ENCODE measurements around the gene LRSAM1. TPM values are rescaled to one million over a fixed set of nuclear protein-coding genes. Genes with fewer than 3 reads are reported as not detected.

LRSAM1 gene
- total RNA-seq, 1 donor from 2014 or later = 6.7 TPM

DNA sequence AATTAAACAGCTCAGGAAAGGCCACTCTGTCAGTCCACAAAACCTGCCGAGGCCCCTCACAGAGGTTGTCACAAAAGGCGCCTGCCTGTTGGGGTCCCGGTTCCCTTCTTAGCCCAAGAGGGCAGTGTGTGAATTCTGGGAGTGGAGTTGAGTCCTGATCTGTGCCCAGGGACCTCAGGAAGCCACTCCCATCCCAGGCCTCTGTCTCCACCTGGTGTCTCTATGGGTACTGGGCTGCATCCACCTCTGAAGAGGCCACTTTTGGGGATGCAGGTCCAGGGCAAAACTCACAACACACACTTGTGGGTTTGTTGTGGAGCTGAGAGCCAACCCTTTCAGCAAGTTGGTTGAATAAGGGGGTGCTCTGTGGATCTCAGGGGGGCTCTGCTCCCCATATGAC lies 86.5 kb downstream of the LRSAM1 start:
- Histone ChIP-seq H3K4me3 (no peak overlapping the region), H3K27ac (peak overlapping the region; percentile 5), H3K79me2 (ENCODE audit: low read depth) (no peaks in the 10 kb centered on the region), H3K4me2 (no peak overlapping the region), H3K36me3 (no peaks in the 10 kb centered on the region), H3K27me3 (no peaks in the 10 kb centered on the region), H4K20me1 (ENCODE audit: low read depth) (peaks cover 16% of the 10 kb centered on the region), H3K4me1 (peaks cover 12% of the 10 kb centered on the region), H3F3A (ENCODE audit: low read depth) (peaks cover 14% of the 10 kb centered on the region), H2AFZ (replicated peaks) (no peak overlapping the region), H3K9me3 (ENCODE audit: low read depth) (no peaks in the 10 kb centered on the region), H3K9ac (no peak overlapping the region)
- Mint-ChIP-seq H3K9me3 (no peaks in the 10 kb centered on the region), H3K27ac (no peak overlapping the region), H3K4me1 (peaks cover 13% of the 10 kb centered on the region), H3K27me3 (ENCODE audit: insufficient read depth, low read depth) (peaks cover 8% of the 10 kb centered on the region), H3K4me3 (no peak overlapping the region), H3K36me3 (no peaks in the 10 kb centered on the region)
- TF ChIP-seq, protein P1, sequence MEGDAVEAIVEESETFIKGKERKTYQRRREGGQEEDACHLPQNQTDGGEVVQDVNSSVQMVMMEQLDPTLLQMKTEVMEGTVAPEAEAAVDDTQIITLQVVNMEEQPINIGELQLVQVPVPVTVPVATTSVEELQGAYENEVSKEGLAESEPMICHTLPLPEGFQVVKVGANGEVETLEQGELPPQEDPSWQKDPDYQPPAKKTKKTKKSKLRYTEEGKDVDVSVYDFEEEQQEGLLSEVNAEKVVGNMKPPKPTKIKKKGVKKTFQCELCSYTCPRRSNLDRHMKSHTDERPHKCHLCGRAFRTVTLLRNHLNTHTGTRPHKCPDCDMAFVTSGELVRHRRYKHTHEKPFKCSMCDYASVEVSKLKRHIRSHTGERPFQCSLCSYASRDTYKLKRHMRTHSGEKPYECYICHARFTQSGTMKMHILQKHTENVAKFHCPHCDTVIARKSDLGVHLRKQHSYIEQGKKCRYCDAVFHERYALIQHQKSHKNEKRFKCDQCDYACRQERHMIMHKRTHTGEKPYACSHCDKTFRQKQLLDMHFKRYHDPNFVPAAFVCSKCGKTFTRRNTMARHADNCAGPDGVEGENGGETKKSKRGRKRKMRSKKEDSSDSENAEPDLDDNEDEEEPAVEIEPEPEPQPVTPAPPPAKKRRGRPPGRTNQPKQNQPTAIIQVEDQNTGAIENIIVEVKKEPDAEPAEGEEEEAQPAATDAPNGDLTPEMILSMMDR (IDR thresholded peaks at IDR 0.05) = peak; percentile 51
- no peak for TF ChIP-seq EZH2phosphoT487 (IDR thresholded peaks at IDR 0.05)
- DNase-seq (ENCODE audit: low spot score) = peak; percentile 62

DNA sequence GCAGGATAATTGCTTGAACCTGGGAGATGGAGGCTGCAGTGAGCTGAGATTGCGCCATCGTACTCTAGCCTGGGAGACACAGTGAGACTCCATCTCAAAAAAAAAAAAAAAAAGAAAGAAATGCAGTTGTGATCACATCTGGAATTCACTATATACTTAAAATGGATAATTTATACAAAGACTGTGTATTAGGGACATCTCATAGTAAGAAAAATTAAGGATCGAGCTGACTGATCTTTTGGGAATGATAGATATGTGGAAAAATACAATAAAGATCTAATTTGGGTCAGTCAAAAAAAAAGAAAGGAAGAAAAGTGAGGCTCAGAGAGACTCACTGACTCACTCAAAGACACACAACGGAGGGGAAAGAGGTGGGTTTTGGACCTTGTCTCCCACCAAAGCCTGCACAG lies 87.5 kb downstream of the LRSAM1 start:
- H3K27me3 Mint-ChIP-seq (ENCODE audit: insufficient read depth, low read depth) = peaks cover 8% of the 10 kb centered on the region
- no peaks in the 10 kb centered on the region for H3K36me3 Mint-ChIP-seq
- DNase-seq (ENCODE audit: low spot score) = no peak
- H3K9me3 ChIP-seq (ENCODE audit: low read depth) = no peaks in the 10 kb centered on the region
- no peak overlapping the region for H3K4me2 ChIP-seq
- no peaks in the 10 kb centered on the region for H3K36me3 ChIP-seq
- H3K4me3 Mint-ChIP-seq = no peak overlapping the region
- no peak overlapping the region for H3K4me3 ChIP-seq
- no peaks in the 10 kb centered on the region for H3K9me3 Mint-ChIP-seq
- no peak overlapping the region for H3K9ac ChIP-seq
- peaks cover 15% of the 10 kb centered on the region for H3K4me1 Mint-ChIP-seq
- H3F3A ChIP-seq (ENCODE audit: low read depth) = peaks cover 14% of the 10 kb centered on the region
- H4K20me1 ChIP-seq (ENCODE audit: low read depth) = peaks cover 16% of the 10 kb centered on the region
- peak overlapping the region; percentile 3 for H3K27ac Mint-ChIP-seq
- no peaks in the 10 kb centered on the region for H3K27me3 ChIP-seq
- H3K79me2 ChIP-seq (ENCODE audit: low read depth) = no peaks in the 10 kb centered on the region
- no peak overlapping the region for H3K27ac ChIP-seq
- peaks cover 12% of the 10 kb centered on the region for H3K4me1 ChIP-seq
- H2AFZ ChIP-seq (replicated peaks) = no peak overlapping the region
- TF ChIP-seq, protein P1 (IDR thresholded peaks at IDR 0.05) = no peak
- TF ChIP-seq EZH2 (IDR thresholded peaks at IDR 0.05) (no peak), EZH2phosphoT487 (IDR thresholded peaks at IDR 0.05) (no peak)

DNA sequence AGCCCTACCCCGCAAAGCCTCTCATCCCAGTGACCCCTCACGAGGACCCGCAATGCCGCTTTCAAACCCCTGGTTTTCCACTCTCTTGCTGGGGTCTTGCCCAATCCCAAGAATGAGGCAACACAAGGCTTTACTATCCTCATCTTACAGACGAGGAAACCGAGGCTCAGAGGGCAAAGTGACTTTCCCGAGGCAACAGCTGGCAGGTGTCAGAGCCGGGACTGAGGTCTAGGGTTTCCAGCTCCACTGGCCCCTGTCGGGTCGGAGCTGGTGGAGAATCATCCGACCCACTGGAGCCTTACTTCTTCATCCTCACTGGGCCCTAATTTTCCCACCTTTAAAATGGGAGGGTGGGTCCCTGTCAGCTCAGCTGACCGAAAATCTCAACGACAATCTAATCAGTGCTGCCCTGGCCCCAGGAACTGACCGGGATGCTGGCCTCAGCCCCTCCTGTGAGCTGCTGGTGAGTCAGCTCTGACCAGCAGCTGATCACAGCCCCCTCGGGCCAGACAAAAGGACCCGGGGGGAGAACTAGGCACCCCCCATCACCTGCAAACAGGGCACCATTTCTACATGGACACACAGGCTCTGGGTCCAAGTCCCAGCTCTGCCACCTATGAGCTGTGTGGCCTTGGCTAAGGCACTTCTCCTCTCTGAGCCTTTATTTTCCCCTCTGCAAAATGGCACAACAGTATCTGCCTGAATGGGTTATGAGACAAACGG lies 88.1 kb downstream of the LRSAM1 start:
- Histone ChIP-seq H3K27ac (no peak overlapping the region), H3K4me1 (peaks cover 12% of the 10 kb centered on the region), H3K4me3 (no peak overlapping the region), H3K36me3 (no peaks in the 10 kb centered on the region), H4K20me1 (ENCODE audit: low read depth) (peaks cover 16% of the 10 kb centered on the region), H3K79me2 (ENCODE audit: low read depth) (peaks cover 2% of the 10 kb centered on the region), H3K9me3 (ENCODE audit: low read depth) (no peaks in the 10 kb centered on the region), H3K4me2 (no peak overlapping the region), H3F3A (ENCODE audit: low read depth) (peaks cover 14% of the 10 kb centered on the region), H3K9ac (no peak overlapping the region), H2AFZ (replicated peaks) (no peak overlapping the region), H3K27me3 (no peaks in the 10 kb centered on the region)
- peaks cover 8% of the 10 kb centered on the region for H3K27me3 Mint-ChIP-seq (ENCODE audit: insufficient read depth, low read depth)
- H3K9me3 Mint-ChIP-seq = no peaks in the 10 kb centered on the region
- TF ChIP-seq EZH2 (IDR thresholded peaks at IDR 0.05) (no peak), EZH2phosphoT487 (IDR thresholded peaks at IDR 0.05) (no peak)
- TF ChIP-seq, protein P1 (IDR thresholded peaks at IDR 0.05) = no peak
- no peak for DNase-seq (ENCODE audit: low spot score)
- peaks cover 15% of the 10 kb centered on the region for H3K4me1 Mint-ChIP-seq
- peak overlapping the region; percentile 3 for H3K27ac Mint-ChIP-seq
- H3K4me3 Mint-ChIP-seq = no peak overlapping the region
- H3K36me3 Mint-ChIP-seq = no peaks in the 10 kb centered on the region
